IMR-90 (cell line): ENCODE measurements around the gene SLC35F6. TPM values are rescaled to one million over a fixed set of nuclear protein-coding genes. Genes with fewer than 3 reads are reported as not detected.

Experiments used
- ATAC-seq: fragments of 200-7000 bp; cut with Tn5 transposase; 2 replicates; pipeline ENCODE4 v1.9.1; 2020; ENCODE audit warnings: low read depth, mild to moderate bottlenecking, moderate library complexity
- BruUV-seq: library from RNA; stranded (reverse); fragments of 400-500 nt; replicated peaks from 2 replicates; lab custom pipeline; 2021; lab: Mats Ljungman, UMichigan
- CTCF ChIA-PET: fragments of 300-600 bp; formaldehyde crosslinking; extraction: SDS; loops from one replicate; lab custom pipeline; 2021; ENCODE audit warnings: antibody characterized with exemption; lab: Yijun Ruan, JAX
- POLR2A ChIA-PET: fragments of 300-600 bp; sonication (Branson Sonifier 250); formaldehyde crosslinking; loops from one replicate; lab custom pipeline; 2022; ENCODE audit warnings: antibody characterized with exemption; ENCODE audit not compliant: unreplicated experiment; lab: Charles Lee
- DNase-seq: peaks from one replicate; pipeline ENCODE4 v3.0.0; 2013
- H2AFZ ChIP-seq: replicated peaks from 2 replicates; pipeline ENCODE3; 2013; ENCODE audit warnings: low read length, mild to moderate bottlenecking; ENCODE audit not compliant: poor library complexity
- H2AK5ac ChIP-seq: 2 replicates; pipeline ENCODE4 v1.6.1; 2013; ENCODE audit warnings: low read depth, low read length, inconsistent platforms
- H2AK9ac ChIP-seq: replicated peaks from 2 replicates; pipeline ENCODE3; 2013; ENCODE audit warnings: mild to moderate bottlenecking, low read depth, low read length, moderate library complexity; ENCODE audit not compliant: poor library complexity
- H2BK120ac ChIP-seq: 2 replicates; pipeline ENCODE4 v1.6.1; 2013; ENCODE audit warnings: low read depth, low read length, inconsistent platforms
- H2BK15ac ChIP-seq: 3 replicates; pipeline ENCODE4 v1.6.1; 2013; ENCODE audit warnings: low read depth, low read length, inconsistent platforms
- H2BK20ac ChIP-seq: 2 replicates; pipeline ENCODE4 v1.6.1; 2013; ENCODE audit warnings: low read depth, mild to moderate bottlenecking, inconsistent platforms, low read length, moderate library complexity
- H2BK5ac ChIP-seq: 2 replicates; pipeline ENCODE4 v1.6.1; 2013; ENCODE audit warnings: mild to moderate bottlenecking, low read depth, low read length, inconsistent platforms; ENCODE audit not compliant: poor library complexity, severe bottlenecking
- H3K14ac ChIP-seq: replicated peaks from 2 replicates; pipeline ENCODE4 v1.6.1; 2013; ENCODE audit warnings: low read depth, low read length, inconsistent platforms
- H3K18ac ChIP-seq: 2 replicates; pipeline ENCODE4 v1.6.1; 2013; ENCODE audit warnings: low read depth, low read length, control low read depth
- H3K23ac ChIP-seq: 2 replicates; pipeline ENCODE4 v1.6.1; 2013; ENCODE audit warnings: low read depth, low read length, inconsistent platforms
- H3K27ac ChIP-seq: 2 replicates; pipeline ENCODE4 v1.5.1; 2013; ENCODE audit warnings: mild to moderate bottlenecking, control low read depth, low read length; ENCODE audit not compliant: insufficient read depth
- H3K27me3 ChIP-seq: 2 replicates; pipeline ENCODE4 v1.6.1; 2013; ENCODE audit warnings: low read length; ENCODE audit not compliant: control insufficient read depth, insufficient read depth
- H3K36me3 ChIP-seq: 2 replicates; pipeline ENCODE4 v1.6.1; 2013; ENCODE audit warnings: low read length, mixed read lengths; ENCODE audit not compliant: control insufficient read depth, insufficient read depth
- H3K4ac ChIP-seq: 2 replicates; pipeline ENCODE4 v1.6.1; 2013; ENCODE audit warnings: low read depth, low read length, inconsistent platforms
- H3K4me1 ChIP-seq: 2 replicates; pipeline ENCODE4 v1.6.1; 2013; ENCODE audit warnings: low read length, mixed read lengths; ENCODE audit not compliant: control insufficient read depth, insufficient read depth
- H3K4me2 ChIP-seq: 2 replicates; pipeline ENCODE4 v1.6.1; 2013; ENCODE audit warnings: low read depth, mild to moderate bottlenecking, control low read depth, low read length, moderate library complexity
- H3K4me3 ChIP-seq: 2 replicates; pipeline ENCODE4 v1.5.1; 2013; ENCODE audit warnings: low read depth, mild to moderate bottlenecking, control low read depth, low read length, moderate library complexity; ENCODE audit not compliant: insufficient read depth
- H3K56ac ChIP-seq: 2 replicates; pipeline ENCODE4 v1.6.1; 2013; ENCODE audit warnings: low read length, inconsistent platforms; ENCODE audit not compliant: insufficient read depth; ENCODE audit errors: extremely low read depth
- H3K79me1 ChIP-seq, 2 experiments: 2 replicates each; pipeline ENCODE4 v1.6.1; 2013; ENCODE audit warnings: low read length in 2 of 2, inconsistent platforms in 1 of 2, low read depth in 1 of 2
- H3K9ac ChIP-seq: 2 replicates; pipeline ENCODE4 v1.6.1; 2013; ENCODE audit warnings: low read depth, low read length, control low read depth
- H3K9me1 ChIP-seq: 2 replicates; pipeline ENCODE4 v1.6.1; 2013; ENCODE audit warnings: low read length, inconsistent platforms; ENCODE audit not compliant: insufficient read depth
- H3K9me3 ChIP-seq: 2 replicates; pipeline ENCODE4 v1.6.1; 2013; ENCODE audit warnings: low read length; ENCODE audit not compliant: control insufficient read depth, insufficient read depth
- H4K20me1 ChIP-seq: 2 replicates; pipeline ENCODE4 v1.6.1; 2013; ENCODE audit warnings: low read length, inconsistent platforms; ENCODE audit not compliant: insufficient read depth
- H4K5ac ChIP-seq: 2 replicates; pipeline ENCODE4 v1.6.1; 2013; ENCODE audit warnings: mild to moderate bottlenecking, low read depth, low read length, control low read depth
- H4K8ac ChIP-seq, 2 experiments: 2 replicates each; pipeline ENCODE4 v1.6.1; 2013; ENCODE audit warnings: low read depth in 2 of 2, low read length in 2 of 2, control low read depth in 1 of 2, inconsistent platforms in 1 of 2
- H4K91ac ChIP-seq: 2 replicates; pipeline ENCODE4 v1.6.1; 2013; ENCODE audit warnings: low read depth, low read length, inconsistent platforms; ENCODE audit not compliant: insufficient read depth
- CEBPB ChIP-seq: IDR thresholded peaks from 2 replicates; pipeline ENCODE4 v1.6.1; 2012; ENCODE audit warnings: low read depth, low read length, improper control_type of control experiment
- FOS ChIP-seq: fragments of 150-350 bp; IDR thresholded peaks from 2 replicates; pipeline ENCODE4 v1.6.1; 2016; ENCODE audit warnings: low read depth, low read length
- MAZ ChIP-seq: IDR thresholded peaks from 2 replicates; pipeline ENCODE4 v1.6.1; 2012; ENCODE audit warnings: low read depth, mild to moderate bottlenecking, low read length, improper control_type of control experiment, moderate library complexity, borderline replicate concordance
- MXI1 ChIP-seq: IDR thresholded peaks from 2 replicates; pipeline ENCODE4 v1.6.1; 2012; ENCODE audit warnings: low read depth, mild to moderate bottlenecking, low read length, moderate library complexity, borderline replicate concordance
- NFE2L2 ChIP-seq: fragments of 150-350 bp; IDR thresholded peaks from 2 replicates; pipeline ENCODE4 v1.6.1; 2016; ENCODE audit warnings: low read depth, mild to moderate bottlenecking, low read length
- POLR2A ChIP-seq: IDR thresholded peaks from 2 replicates; pipeline ENCODE4 v1.6.1; 2012; ENCODE audit warnings: mild to moderate bottlenecking, low read depth, low read length
- RAD21 ChIP-seq: IDR thresholded peaks from 2 replicates; pipeline ENCODE4 v1.6.1; 2012; ENCODE audit warnings: low read length, improper control_type of control experiment
- RCOR1 ChIP-seq: IDR thresholded peaks from 2 replicates; pipeline ENCODE4 v1.6.1; 2012; ENCODE audit warnings: mild to moderate bottlenecking, low read length, improper control_type of control experiment; ENCODE audit not compliant: insufficient replicate concordance
- RFX5 ChIP-seq: IDR thresholded peaks from 2 replicates; pipeline ENCODE4 v1.8.0; 2012; ENCODE audit warnings: low read depth, mild to moderate bottlenecking, low read length, moderate library complexity
- WGBS, 2 experiments: methylation state at CpG; one replicate each; pipeline versions ENCODE4 v1.1.5 to v1.1.7; 2013; ENCODE audit warnings: missing lambda C conversion rate in 2 of 2; ENCODE audit not compliant: insufficient read length in 1 of 2; ENCODE audit errors: extremely low coverage in 2 of 2; 5-methylcytosine and 5-hydroxymethylcytosine counted together
- dilution Hi-C: fragments of 300-500 bp; cut with HindIII; formaldehyde crosslinking; loops from one replicate; pipeline ENCODE4 v1.14.3; 2018; ENCODE audit warnings: low sequenced_read_pairs; ENCODE audit not compliant: unreplicated experiment
- in situ Hi-C: fragments of 300-500 bp; cut with MboI; formaldehyde crosslinking; loops from 3 replicates; pipeline ENCODE4 v1.14.3; 2019; ENCODE audit warnings: low sequenced_read_pairs, inconsistent platforms, mixed read lengths
- intact Hi-C: fragments of 100-400 bp; cut with micrococcal nuclease; formaldehyde crosslinking; loops from 2 replicates; pipeline ENCODE4 v1.10.0; 2022
- polyA plus RNA-seq, 3 experiments: library from polyadenylated mRNA; depleted of rRNA; stranded (reverse); fragments of >200 nt; gene quantifications; 2 replicates each; pipeline ENCODE4 v1.2.3, GENCODE V29; 2012; ENCODE audit warnings: low replicate concordance in 1 of 3
- total RNA-seq: library from RNA; depleted of rRNA; stranded (reverse); fragments of >200 nt; gene quantifications from 2 replicates; pipeline ENCODE4 v1.2.3, GENCODE V29; 2012
- TF ChIP-seq, protein P1 (sequence below): fragments of 150-350 bp; IDR thresholded peaks from 2 replicates; pipeline ENCODE4 v1.6.1; 2017; ENCODE audit warnings: mild to moderate bottlenecking, antibody characterized with exemption, low read length, low read depth
- TF ChIP-seq, protein P2 (sequence below): conservative IDR thresholded peaks from 2 replicates; pipeline ENCODE4 v1.5.1; 2012; ENCODE audit warnings: mild to moderate bottlenecking, low read depth, low read length, improper control_type of control experiment
- TF ChIP-seq, protein P3 (sequence below): fragments of 150-350 bp; IDR thresholded peaks from 2 replicates; pipeline ENCODE4 v1.6.1; 2016; ENCODE audit warnings: low read depth, mild to moderate bottlenecking, low read length, moderate library complexity, borderline replicate concordance

SLC35F6 gene
- total and polyA plus RNA-seq, 2 of the 4 experiments (the other 2 are of a cell fraction): 19.1 to 30.6 TPM

DNA sequence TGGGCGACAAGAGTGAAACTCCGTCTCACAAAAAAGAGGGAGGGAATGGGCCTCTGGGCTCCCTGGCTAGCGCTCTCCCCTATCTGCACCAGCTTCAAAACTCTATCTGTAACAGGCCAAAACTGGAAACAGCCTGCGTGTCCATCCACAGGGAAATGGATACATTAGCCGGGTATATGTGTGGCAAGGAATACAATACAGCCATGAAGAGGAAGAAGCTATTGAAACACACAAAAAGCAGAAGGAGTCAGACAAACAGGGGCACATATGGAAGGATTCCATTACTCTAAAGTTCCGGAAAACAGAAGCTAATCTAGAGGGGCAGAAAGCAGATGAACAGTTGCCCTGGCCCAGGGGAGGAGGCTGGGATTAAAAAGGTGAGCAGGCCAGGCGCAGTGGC, 24.6 kb upstream of the SLC35F6 start:
- Histone ChIP-seq H3K14ac (no peak overlapping the region), H2BK20ac (no peak overlapping the region), H3K4me3 (no peak overlapping the region), H4K8ac (no peak overlapping the region), H3K9me1 (no peaks in the 10 kb centered on the region), H2BK5ac (no peak overlapping the region), H3K9me3 (no peaks in the 10 kb centered on the region), H3K27ac (no peak overlapping the region), H2BK120ac (no peak overlapping the region), H2AFZ (no peak overlapping the region), H3K18ac (no peak overlapping the region), H3K4ac (no peak overlapping the region), H4K91ac (no peak overlapping the region), H3K23ac (no peak overlapping the region), H3K9ac (no peak overlapping the region), H3K4me1 (no peaks in the 10 kb centered on the region), H3K79me1 (no peaks in the 10 kb centered on the region), H3K36me3 (no peaks in the 10 kb centered on the region), H2AK9ac (no peak overlapping the region), H3K56ac (no peak overlapping the region), H3K27me3 (peaks cover 5% of the 10 kb centered on the region; the same call in 1 of the 2 replicates), H3K4me2 (no peak overlapping the region), H4K5ac (no peak overlapping the region), H2AK5ac (no peak overlapping the region), H4K20me1 (no peaks in the 10 kb centered on the region), H2BK15ac (no peak overlapping the region)
- dilution Hi-C loops: no loop called here
- in situ Hi-C loops: no loop called here
- CTCF ChIA-PET: interaction anchor here (0.8 kb wide), 1 partner anchor 134 kb away, joined by 3 read pairs; no protein-coding TSS in a partner anchor
- 86% methylated on average over 1 of the region's 7 CpGs; no CpG with 5 or more reads in 1 of the 2 experiments for WGBS, 2 experiments
- TF ChIP-seq MAZ (no peak), MXI1 (no peak), POLR2A (no peak), RCOR1 (no peak), NFE2L2 (no peak), FOS (no peak), CEBPB (no peak), RFX5 (no peak), RAD21 (no peak)
- TF ChIP-seq, protein P1, sequence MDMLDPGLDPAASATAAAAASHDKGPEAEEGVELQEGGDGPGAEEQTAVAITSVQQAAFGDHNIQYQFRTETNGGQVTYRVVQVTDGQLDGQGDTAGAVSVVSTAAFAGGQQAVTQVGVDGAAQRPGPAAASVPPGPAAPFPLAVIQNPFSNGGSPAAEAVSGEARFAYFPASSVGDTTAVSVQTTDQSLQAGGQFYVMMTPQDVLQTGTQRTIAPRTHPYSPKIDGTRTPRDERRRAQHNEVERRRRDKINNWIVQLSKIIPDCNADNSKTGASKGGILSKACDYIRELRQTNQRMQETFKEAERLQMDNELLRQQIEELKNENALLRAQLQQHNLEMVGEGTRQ: no peak
- TF ChIP-seq, protein P2, sequence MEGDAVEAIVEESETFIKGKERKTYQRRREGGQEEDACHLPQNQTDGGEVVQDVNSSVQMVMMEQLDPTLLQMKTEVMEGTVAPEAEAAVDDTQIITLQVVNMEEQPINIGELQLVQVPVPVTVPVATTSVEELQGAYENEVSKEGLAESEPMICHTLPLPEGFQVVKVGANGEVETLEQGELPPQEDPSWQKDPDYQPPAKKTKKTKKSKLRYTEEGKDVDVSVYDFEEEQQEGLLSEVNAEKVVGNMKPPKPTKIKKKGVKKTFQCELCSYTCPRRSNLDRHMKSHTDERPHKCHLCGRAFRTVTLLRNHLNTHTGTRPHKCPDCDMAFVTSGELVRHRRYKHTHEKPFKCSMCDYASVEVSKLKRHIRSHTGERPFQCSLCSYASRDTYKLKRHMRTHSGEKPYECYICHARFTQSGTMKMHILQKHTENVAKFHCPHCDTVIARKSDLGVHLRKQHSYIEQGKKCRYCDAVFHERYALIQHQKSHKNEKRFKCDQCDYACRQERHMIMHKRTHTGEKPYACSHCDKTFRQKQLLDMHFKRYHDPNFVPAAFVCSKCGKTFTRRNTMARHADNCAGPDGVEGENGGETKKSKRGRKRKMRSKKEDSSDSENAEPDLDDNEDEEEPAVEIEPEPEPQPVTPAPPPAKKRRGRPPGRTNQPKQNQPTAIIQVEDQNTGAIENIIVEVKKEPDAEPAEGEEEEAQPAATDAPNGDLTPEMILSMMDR: no peak
- TF ChIP-seq, protein P3, sequence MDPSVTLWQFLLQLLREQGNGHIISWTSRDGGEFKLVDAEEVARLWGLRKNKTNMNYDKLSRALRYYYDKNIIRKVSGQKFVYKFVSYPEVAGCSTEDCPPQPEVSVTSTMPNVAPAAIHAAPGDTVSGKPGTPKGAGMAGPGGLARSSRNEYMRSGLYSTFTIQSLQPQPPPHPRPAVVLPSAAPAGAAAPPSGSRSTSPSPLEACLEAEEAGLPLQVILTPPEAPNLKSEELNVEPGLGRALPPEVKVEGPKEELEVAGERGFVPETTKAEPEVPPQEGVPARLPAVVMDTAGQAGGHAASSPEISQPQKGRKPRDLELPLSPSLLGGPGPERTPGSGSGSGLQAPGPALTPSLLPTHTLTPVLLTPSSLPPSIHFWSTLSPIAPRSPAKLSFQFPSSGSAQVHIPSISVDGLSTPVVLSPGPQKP: no peak
- POLR2A ChIA-PET: no interaction called here
- BruUV-seq: no TSS peak
- ATAC-seq (no peak), DNase-seq (no peak)
- intact Hi-C loops: no loop called here
